GM12878 (cell line): ENCODE measurements around the gene SMG5. TPM values are rescaled to one million over a fixed set of nuclear protein-coding genes. Genes with fewer than 3 reads are reported as not detected.

Experiments
- BRCA1 ChIP-seq: IDR thresholded peaks from 2 replicates; pipeline ENCODE4 v1.6.1; 2011; ENCODE audit warnings: low read depth, low read length, improper control_type of control experiment
- CTCF ChIP-seq, 3 experiments: IDR thresholded peaks in 2 of 3; conservative IDR thresholded peaks in 1 of 3; 2 replicates each; pipeline ENCODE4 v1.5.1; 2011; ENCODE audit warnings: low read depth in 3 of 3, low read length in 3 of 3, mild to moderate bottlenecking in 3 of 3, control low read depth in 2 of 3, moderate library complexity in 2 of 3, inconsistent platforms in 1 of 3, mixed read lengths in 1 of 3; ENCODE audit not compliant: control insufficient read depth in 2 of 3, insufficient read depth in 1 of 3; ENCODE audit errors: extremely low read depth in 1 of 3
- CUX1 ChIP-seq: IDR thresholded peaks from 2 replicates; pipeline ENCODE4 v1.6.1; 2012; ENCODE audit warnings: improper control_type of control experiment, low read depth, low read length; ENCODE audit not compliant: insufficient replicate concordance
- DPF2 ChIP-seq: fragments of 450-650 bp; IDR thresholded peaks from 2 replicates; pipeline ENCODE4 v1.6.1; 2017; ENCODE audit warnings: mild to moderate bottlenecking
- EZH2 ChIP-seq: IDR thresholded peaks from 2 replicates; pipeline ENCODE4 v1.6.1; 2012; ENCODE audit warnings: low read depth, mild to moderate bottlenecking, control low read depth, inconsistent platforms, low read length, borderline replicate concordance; ENCODE audit not compliant: control insufficient read depth
- FOXK2 ChIP-seq: fragments of 450-650 bp; IDR thresholded peaks from 2 replicates; pipeline ENCODE4 v1.6.1; 2017; ENCODE audit warnings: mild to moderate bottlenecking, moderate library complexity
- HDAC6 ChIP-seq: fragments of 200-600 bp; sonication (generic); IDR thresholded peaks from one replicate; pipeline ENCODE4 v1.8.0; 2017; ENCODE audit warnings: antibody characterized with exemption; ENCODE audit not compliant: unreplicated experiment
- KDM1A ChIP-seq: fragments of 200-600 bp; sonication (generic); IDR thresholded peaks from 2 replicates; pipeline ENCODE4 v1.6.1; 2016; ENCODE audit warnings: borderline replicate concordance
- LARP7 ChIP-seq: fragments of 450-650 bp; IDR thresholded peaks from 2 replicates; pipeline ENCODE4 v1.6.1; 2017; ENCODE audit warnings: mild to moderate bottlenecking
- MAX ChIP-seq: IDR thresholded peaks from 2 replicates; pipeline ENCODE4 v1.6.1; 2012; ENCODE audit warnings: low read depth, low read length, improper control_type of control experiment
- MEF2A ChIP-seq: IDR thresholded peaks from 2 replicates; pipeline ENCODE4 v1.6.1; 2011; ENCODE audit warnings: low read depth, mild to moderate bottlenecking, low read length, moderate library complexity; ENCODE audit not compliant: insufficient read depth
- PAX5 ChIP-seq: IDR thresholded peaks from 2 replicates; pipeline ENCODE4 v1.6.1; 2011; ENCODE audit warnings: low read depth, low read length, borderline replicate concordance
- SMARCA5 ChIP-seq: fragments of 450-650 bp; IDR thresholded peaks from 2 replicates; pipeline ENCODE4 v1.6.1; 2017; ENCODE audit warnings: mild to moderate bottlenecking
- SP1 ChIP-seq: IDR thresholded peaks from one replicate; pipeline ENCODE4 v1.6.1; 2011; ENCODE audit warnings: low read depth, low read length
- SREBF1 ChIP-seq: IDR thresholded peaks from 2 replicates; pipeline ENCODE4 v1.6.1; 2012; ENCODE audit warnings: mild to moderate bottlenecking, low read length
- STAT1 ChIP-seq: fragments of 450-650 bp; conservative IDR thresholded peaks from 2 replicates; pipeline ENCODE4 v1.6.1; 2014; ENCODE audit warnings: antibody characterized with exemption, mild to moderate bottlenecking
- YBX1 ChIP-seq: fragments of 450-650 bp; IDR thresholded peaks from 2 replicates; pipeline ENCODE4 v1.6.1; 2016; ENCODE audit warnings: antibody characterized with exemption
- polyA plus RNA-seq, 11 experiments: library from polyadenylated mRNA; depleted of rRNA in 4 of 11; unstranded in 6 of 11; stranded (reverse) in 5 of 11; fragments of >200 nt; fragmentation: Nextera tagmentation in 4 of 11; fragmentation: Illumina TruSeq in 1 of 11; extraction: Ambion mirVana in 4 of 11; extraction: Trizol in 1 of 11; gene quantifications; 1 replicate in 1 of 11; 2 replicates in 10 of 11; pipeline versions ENCODE4 v1.2.1 to v1.2.3, GENCODE V29; 2011 to 2016; ENCODE audit warnings: inconsistent platforms in 2 of 11, missing spikeins in 2 of 11, low read depth in 1 of 11
- total RNA-seq, 4 experiments: library from RNA; depleted of rRNA in 3 of 4; stranded (reverse); fragments of >200 nt in 3 of 4; fragmentation: Illumina TruSeq in 1 of 4; extraction: Trizol in 1 of 4; gene quantifications; 2 replicates each; pipeline versions ENCODE4 v1.2.1 to v1.2.3, GENCODE V29; 2013 to 2021
- TF ChIP-seq, protein P1 (sequence below): IDR thresholded peaks from 2 replicates; pipeline ENCODE4 v1.6.1; 2011; ENCODE audit warnings: borderline replicate concordance, low read depth, mild to moderate bottlenecking, moderate library complexity, mixed read lengths, low read length; ENCODE audit not compliant: insufficient read depth; ENCODE audit errors: extremely low read length
- TF ChIP-seq, protein P2 (sequence below): fragments of 450-650 bp; IDR thresholded peaks from 2 replicates; pipeline ENCODE4 v1.6.1; 2017; ENCODE audit warnings: borderline replicate concordance

Gene SMG5
- total and polyA plus RNA-seq, 10 of the 15 experiments (the other 5 are each of a cell fraction or from before 2014, with no cell fraction given), result 0.76 to 61.5 (median 48.8) TPM

DNA sequence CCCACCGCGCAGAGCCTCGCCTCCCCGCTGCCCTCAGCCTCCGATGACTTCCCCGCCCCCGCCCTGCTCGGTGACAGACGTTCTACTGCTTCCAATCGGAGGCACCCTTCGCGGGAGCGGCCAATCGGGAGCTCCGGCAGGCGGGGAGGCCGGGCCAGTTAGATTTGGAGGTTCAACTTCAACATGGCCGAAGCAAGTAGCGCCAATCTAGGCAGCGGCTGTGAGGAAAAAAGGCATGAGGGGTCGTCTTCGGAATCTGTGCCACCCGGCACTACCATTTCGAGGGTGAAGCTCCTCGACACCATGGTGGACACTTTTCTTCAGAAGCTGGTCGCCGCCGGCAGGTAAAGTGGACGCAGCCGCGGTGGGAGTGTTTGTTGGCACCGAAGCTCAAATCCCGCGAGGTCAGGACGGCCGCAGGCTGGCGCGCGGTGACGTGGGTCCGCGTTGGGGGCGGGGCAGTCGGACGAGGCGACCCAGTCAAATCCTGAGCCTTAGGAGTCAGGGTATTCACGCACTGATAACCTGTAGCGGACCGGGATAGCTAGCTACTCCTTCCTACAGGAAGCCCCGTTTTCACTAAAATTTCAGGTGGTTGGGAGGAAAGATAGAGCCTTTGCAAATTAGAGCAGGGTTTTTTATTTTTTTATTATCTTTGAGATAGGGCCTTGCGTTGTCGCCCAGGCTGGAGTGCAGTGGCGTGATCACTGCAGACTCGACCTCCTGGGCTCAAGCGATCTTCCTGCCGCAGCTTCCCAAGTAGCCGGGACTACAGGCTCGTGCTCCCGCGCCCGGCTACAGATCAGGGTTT is 69.6 kb downstream of the SMG5 start, which contains the start of gene PMF1 (continued):
- TF ChIP-seq CUX1 (no peak), BRCA1 (peak; percentile 83), HDAC6 (peak; percentile 49), SREBF1 (no peak), FOXK2 (peak; percentile 63), DPF2 (peak; percentile 68; the same call in 1 of the 2 replicates), MAX (peak; percentile 40; the same call in 1 of the 2 replicates), MEF2A (no peak), SMARCA5 (no peak), STAT1 (no peak), SP1 (peak; percentile 96), CTCF (IDR thresholded peaks at IDR 0.05 in 2 of 3, conservative IDR thresholded peaks at IDR 0.05 in 1 of 3; ENCODE audit: control insufficient read depth in 2 of 3, extremely low read depth in 1 of 3, insufficient read depth in 1 of 3, low read depth in 3 of 3, low read length in 3 of 3) (0 out of 6 replicates have a peak, but pooled peaks of 1 of the 3 experiments have one; percentile 1), LARP7 (no peak; the same call in 1 of the 2 replicates), KDM1A (no peak), PAX5 (no peak), EZH2 (no peak), YBX1 (no peak)
- TF ChIP-seq, protein P1, sequence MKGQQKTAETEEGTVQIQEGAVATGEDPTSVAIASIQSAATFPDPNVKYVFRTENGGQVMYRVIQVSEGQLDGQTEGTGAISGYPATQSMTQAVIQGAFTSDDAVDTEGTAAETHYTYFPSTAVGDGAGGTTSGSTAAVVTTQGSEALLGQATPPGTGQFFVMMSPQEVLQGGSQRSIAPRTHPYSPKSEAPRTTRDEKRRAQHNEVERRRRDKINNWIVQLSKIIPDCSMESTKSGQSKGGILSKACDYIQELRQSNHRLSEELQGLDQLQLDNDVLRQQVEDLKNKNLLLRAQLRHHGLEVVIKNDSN, result no peak
- TF ChIP-seq, protein P2, sequence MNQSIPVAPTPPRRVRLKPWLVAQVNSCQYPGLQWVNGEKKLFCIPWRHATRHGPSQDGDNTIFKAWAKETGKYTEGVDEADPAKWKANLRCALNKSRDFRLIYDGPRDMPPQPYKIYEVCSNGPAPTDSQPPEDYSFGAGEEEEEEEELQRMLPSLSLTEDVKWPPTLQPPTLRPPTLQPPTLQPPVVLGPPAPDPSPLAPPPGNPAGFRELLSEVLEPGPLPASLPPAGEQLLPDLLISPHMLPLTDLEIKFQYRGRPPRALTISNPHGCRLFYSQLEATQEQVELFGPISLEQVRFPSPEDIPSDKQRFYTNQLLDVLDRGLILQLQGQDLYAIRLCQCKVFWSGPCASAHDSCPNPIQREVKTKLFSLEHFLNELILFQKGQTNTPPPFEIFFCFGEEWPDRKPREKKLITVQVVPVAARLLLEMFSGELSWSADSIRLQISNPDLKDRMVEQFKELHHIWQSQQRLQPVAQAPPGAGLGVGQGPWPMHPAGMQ, result peak; percentile 33; the same call in 1 of the 2 replicates
